HepG2 (cell line): ENCODE measurements around the gene SURF6. TPM values are rescaled to one million over a fixed set of nuclear protein-coding genes. Genes with fewer than 3 reads are reported as not detected.

Experiments
- ATAC-seq: fragments of 200-7000 bp; cut with Tn5 transposase; 3 replicates; pipeline ENCODE4 v1.9.1; 2020; ENCODE audit warnings: mild to moderate bottlenecking, moderate library complexity
- BruUV-seq: library from RNA; stranded (reverse); fragments of 400-500 nt; replicated peaks from 2 replicates; lab custom pipeline; 2021; lab: Mats Ljungman, UMichigan
- CTCF ChIA-PET: fragments of 300-600 bp; formaldehyde crosslinking; extraction: SDS; loops from one replicate; lab custom pipeline; 2021; ENCODE audit warnings: low total read pairs, inconsistent platforms, low intra/inter-chr PET ratio; lab: Yijun Ruan, JAX
- POLR2A ChIA-PET: fragments of 350-600 bp; sonication (Branson Sonifier 250); formaldehyde crosslinking; loops from one replicate; lab custom pipeline; 2020; ENCODE audit warnings: antibody characterized with exemption, inconsistent platforms; lab: Yijun Ruan, JAX
- DNase-seq: peaks from one replicate; pipeline ENCODE4 v3.0.0-alpha.2; 2015; ENCODE audit warnings: low spot score
- FAIRE-seq: peaks from 3 replicates; lab custom pipeline; 2011; peaks lifted over from hg19 to GRCh38; lab: Jason Lieb, UNC
- H2AFZ ChIP-seq: one replicate; pipeline ENCODE4 v1.6.1; 2011; ENCODE audit warnings: low read length, inconsistent platforms
- H3K27ac ChIP-seq: fragments of 300-600 bp; 3 replicates; pipeline ENCODE4 v1.8.0; 2011; ENCODE audit warnings: mixed run types, mild to moderate bottlenecking, mixed read lengths, low read length, inconsistent platforms; ENCODE audit not compliant: insufficient read depth; ENCODE audit errors: extremely low read length
- H3K27me3 ChIP-seq, 2 experiments: fragments of 200-600 bp in 1 of 2; 2 replicates in 1 of 2; 3 replicates in 1 of 2; pipeline versions ENCODE4 v1.6.0 to v1.8.0; 2011; ENCODE audit warnings: low read length in 2 of 2, mild to moderate bottlenecking in 2 of 2, moderate library complexity in 2 of 2, inconsistent platforms in 1 of 2; ENCODE audit not compliant: insufficient read depth in 2 of 2, control insufficient read depth in 1 of 2
- H3K36me3 ChIP-seq, 2 experiments: fragments of 200-600 bp in 1 of 2; replicated peaks in 1 of 2; 2 replicates in 1 of 2; 3 replicates in 1 of 2; pipeline versions ENCODE4 v1.5.1 to v1.8.0; 2011; ENCODE audit warnings: low read length in 2 of 2, inconsistent platforms in 1 of 2; ENCODE audit not compliant: insufficient read depth in 2 of 2, control insufficient read depth in 1 of 2
- H3K4me1 ChIP-seq: 2 replicates; pipeline ENCODE4 v1.5.1; 2012; ENCODE audit warnings: low read length, inconsistent platforms; ENCODE audit not compliant: insufficient read depth
- H3K4me2 ChIP-seq: 2 replicates; pipeline ENCODE4 v1.6.0; 2011; ENCODE audit warnings: low read depth, low read length, inconsistent platforms
- H3K4me3 ChIP-seq, 3 experiments: fragments of 200-600 bp in 1 of 3; sonication (generic), shearing (Covaris generic) in 1 of 3; replicated peaks in 1 of 3; 2 replicates each; pipeline ENCODE4 v1.5.1; 2011 to 2016; ENCODE audit warnings: low read length in 3 of 3, inconsistent platforms in 2 of 3, low read depth in 2 of 3, mild to moderate bottlenecking in 2 of 3, control low read depth in 1 of 3, mixed read lengths in 1 of 3; ENCODE audit not compliant: insufficient read depth in 1 of 3
- H3K79me2 ChIP-seq: one replicate; pipeline ENCODE4 v1.6.1; 2011; ENCODE audit warnings: low read length, inconsistent platforms; ENCODE audit not compliant: insufficient read depth
- H3K9ac ChIP-seq: 2 replicates; pipeline ENCODE4 v1.6.0; 2011; ENCODE audit warnings: mild to moderate bottlenecking, low read depth, low read length, inconsistent platforms; ENCODE audit not compliant: insufficient read depth
- H3K9me3 ChIP-seq: 2 replicates; pipeline ENCODE4 v1.5.1; 2012; ENCODE audit warnings: mild to moderate bottlenecking, low read length
- H4K20me1 ChIP-seq: 2 replicates; pipeline ENCODE4 v1.6.0; 2011; ENCODE audit warnings: inconsistent platforms, mild to moderate bottlenecking, low read length, moderate library complexity; ENCODE audit not compliant: insufficient read depth
- FOXM1 ChIP-seq: sonication (generic); formaldehyde crosslinking; IDR thresholded peaks from 2 replicates; pipeline ENCODE4 v1.5.0; 2020; ENCODE audit warnings: missing genetic modification reagents
- HIVEP1 ChIP-seq: sonication (generic); formaldehyde crosslinking; IDR thresholded peaks from 2 replicates; pipeline ENCODE4 v1.4.0; 2020; ENCODE audit warnings: mild to moderate bottlenecking, missing genetic modification reagents
- NONO ChIP-seq, 2 experiments: fragments of 450-650 bp in 1 of 2; sonication (generic) in 1 of 2; formaldehyde crosslinking in 1 of 2; IDR thresholded peaks in 1 of 2; conservative IDR thresholded peaks in 1 of 2; 2 replicates each; pipeline versions ENCODE4 v1.6.1 to v1.8.0; 2017 to 2022; ENCODE audit warnings: mild to moderate bottlenecking in 1 of 2, missing genetic modification reagents in 1 of 2, moderate library complexity in 1 of 2
- NRL ChIP-seq: sonication (generic); formaldehyde crosslinking; IDR thresholded peaks from 2 replicates; pipeline ENCODE4 v1.5.0; 2020; ENCODE audit warnings: missing genetic modification reagents, mild to moderate bottlenecking, moderate library complexity, borderline replicate concordance
- ZMYM2 ChIP-seq: sonication (generic); formaldehyde crosslinking; IDR thresholded peaks from 2 replicates; pipeline ENCODE4 v1.8.0; 2022; ENCODE audit warnings: mild to moderate bottlenecking, missing genetic modification reagents
- ZNF737 ChIP-seq: sonication (generic); formaldehyde crosslinking; IDR thresholded peaks from 2 replicates; pipeline ENCODE4 v1.5.0; 2020; ENCODE audit warnings: missing genetic modification reagents, mild to moderate bottlenecking, borderline replicate concordance
- ZNF746 ChIP-seq: sonication (generic); formaldehyde crosslinking; IDR thresholded peaks from 2 replicates; pipeline ENCODE4 v1.8.0; 2022; ENCODE audit warnings: mild to moderate bottlenecking, missing genetic modification reagents
- WGBS: methylation state at CpG from one replicate; pipeline ENCODE4 v1.1.6; 2017; ENCODE audit warnings: low lambda C conversion rate; 5-methylcytosine and 5-hydroxymethylcytosine counted together
- in situ Hi-C: cut with HindIII; loops from 2 replicates; pipeline ENCODE4 v1.10.0; 2017; ENCODE audit warnings: low pct_unique_long_range_greater_than_20kb; ENCODE audit not compliant: extremely low pct_ligation_motif_present
- intact Hi-C: fragments of 100-400 bp; cut with micrococcal nuclease; formaldehyde crosslinking; loops from one replicate; pipeline ENCODE4 v1.10.0; 2022; ENCODE audit not compliant: unreplicated experiment
- polyA plus RNA-seq, 8 experiments: library from polyadenylated mRNA; depleted of rRNA in 3 of 8; stranded (reverse) in 7 of 8; unstranded in 1 of 8; fragments of >200 nt; fragmentation: Illumina TruSeq in 4 of 8; extraction: Trizol in 4 of 8; gene quantifications; 2 replicates each; pipeline versions ENCODE4 v1.2.1 to v1.2.3, GENCODE V29; 2011 to 2016; ENCODE audit warnings: low read depth in 4 of 8, missing spikeins in 1 of 8, mixed read lengths in 1 of 8; ENCODE audit not compliant: insufficient read depth in 1 of 8
- total RNA-seq, 5 experiments: library from RNA; depleted of rRNA; stranded (reverse); fragments of >200 nt; fragmentation: Illumina TruSeq; extraction: Trizol; gene quantifications; 2 replicates each; pipeline ENCODE4 v1.2.3, GENCODE V29; 2016; ENCODE audit warnings: low read depth in 1 of 5
- TF ChIP-seq, protein P1 (sequence below): sonication (generic); formaldehyde crosslinking; IDR thresholded peaks from 2 replicates; pipeline ENCODE4 v1.8.0; 2022; ENCODE audit warnings: mild to moderate bottlenecking, missing genetic modification reagents; ENCODE audit not compliant: insufficient replicate concordance
- TF ChIP-seq, protein P2 (sequence below): IDR thresholded peaks from 2 replicates; pipeline ENCODE4 v1.6.1; 2016; ENCODE audit warnings: mild to moderate bottlenecking, missing biosample characterization, missing genetic modification reagents

Gene SURF6
- total and polyA plus RNA-seq, 2 of the 13 experiments (the other 11 are each of a cell fraction or from before 2014, with no cell fraction given) = 5.9 to 14.7 TPM

DNA sequence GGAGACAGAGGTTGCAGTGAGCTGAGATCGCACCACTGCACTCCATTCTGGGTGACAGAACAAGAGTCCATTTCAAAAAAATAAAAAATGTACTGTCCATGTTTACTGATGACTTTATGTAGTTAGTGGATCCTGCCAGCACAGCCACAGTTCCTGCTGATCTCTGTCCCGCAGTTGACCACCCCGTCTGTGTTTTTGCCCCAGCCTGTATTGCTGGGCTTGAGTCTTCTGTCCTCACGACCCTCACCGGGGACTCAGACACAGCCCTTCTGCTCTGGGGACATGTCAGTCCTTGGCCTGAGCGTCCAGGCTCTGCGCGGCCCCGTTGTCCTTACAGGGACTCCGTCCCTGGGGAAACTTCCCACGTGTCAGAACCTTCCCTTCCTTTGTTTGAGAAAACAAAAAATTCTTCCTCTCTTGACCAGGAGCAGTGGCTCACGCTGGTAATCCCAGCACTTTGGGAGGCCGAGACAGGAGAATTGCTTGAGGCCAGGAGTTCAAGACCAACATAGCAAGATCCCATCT, 14.5 kb downstream of the SURF6 start:
- intact Hi-C loops = no loop called here
- POLR2A ChIA-PET = no interaction called here
- H3K36me3 ChIP-seq = no peaks in the 10 kb centered on the region
- H4K20me1 ChIP-seq = no peaks in the 10 kb centered on the region
- in situ Hi-C loops = loop anchor here (10.0 kb wide), 1 partner anchor 77 kb away; no protein-coding TSS in a partner anchor
- H2AFZ ChIP-seq = no peak overlapping the region
- 45% methylated on average over 10 of the region's 13 CpGs for WGBS
- TF ChIP-seq, protein P1, sequence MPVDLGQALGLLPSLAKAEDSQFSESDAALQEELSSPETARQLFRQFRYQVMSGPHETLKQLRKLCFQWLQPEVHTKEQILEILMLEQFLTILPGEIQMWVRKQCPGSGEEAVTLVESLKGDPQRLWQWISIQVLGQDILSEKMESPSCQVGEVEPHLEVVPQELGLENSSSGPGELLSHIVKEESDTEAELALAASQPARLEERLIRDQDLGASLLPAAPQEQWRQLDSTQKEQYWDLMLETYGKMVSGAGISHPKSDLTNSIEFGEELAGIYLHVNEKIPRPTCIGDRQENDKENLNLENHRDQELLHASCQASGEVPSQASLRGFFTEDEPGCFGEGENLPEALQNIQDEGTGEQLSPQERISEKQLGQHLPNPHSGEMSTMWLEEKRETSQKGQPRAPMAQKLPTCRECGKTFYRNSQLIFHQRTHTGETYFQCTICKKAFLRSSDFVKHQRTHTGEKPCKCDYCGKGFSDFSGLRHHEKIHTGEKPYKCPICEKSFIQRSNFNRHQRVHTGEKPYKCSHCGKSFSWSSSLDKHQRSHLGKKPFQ (CRISPR knock-in tag) = no peak
- TF ChIP-seq, protein P2, sequence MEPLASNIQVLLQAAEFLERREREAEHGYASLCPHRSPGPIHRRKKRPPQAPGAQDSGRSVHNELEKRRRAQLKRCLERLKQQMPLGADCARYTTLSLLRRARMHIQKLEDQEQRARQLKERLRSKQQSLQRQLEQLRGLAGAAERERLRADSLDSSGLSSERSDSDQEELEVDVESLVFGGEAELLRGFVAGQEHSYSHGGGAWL = no peak
- TF ChIP-seq NONO (IDR thresholded peaks at IDR 0.05) (no peak), NONO (CRISPR knock-in tag; conservative IDR thresholded peaks at IDR 0.05) (no peak), ZNF737 (no peak), HIVEP1 (CRISPR knock-in tag) (no peak), FOXM1 (CRISPR knock-in tag) (no peak), NRL (CRISPR knock-in tag) (no peak), ZNF746 (no peak), ZMYM2 (CRISPR knock-in tag) (no peak)
- no peak overlapping the region for H3K4me2 ChIP-seq
- DNase-seq (no peak), FAIRE-seq (no peak), ATAC-seq (no peak)
- no TSS peak for BruUV-seq
- H3K4me1 ChIP-seq = no peaks in the 10 kb centered on the region
- CTCF ChIA-PET = no interaction called here
- H3K4me3 ChIP-seq = no peak overlapping the region
- no peaks in the 10 kb centered on the region for H3K79me2 ChIP-seq
- H3K27ac ChIP-seq = no peak overlapping the region
- H3K27me3 ChIP-seq = peaks cover 1 to 2% of the 10 kb centered on the region in 2 experiments; a peak in 2 of 5 replicates
- H3K9ac ChIP-seq = no peak overlapping the region
- H3K9me3 ChIP-seq = peaks cover 9% of the 10 kb centered on the region; the same call in 1 of the 2 replicates
